Gastroesophageal sphincter (tissue), 3 donors: ENCODE measurements around the gene BBS1.

Source experiments
- CTCF ChIP-seq, 4 experiments: fragments of 200-600 bp in 2 of 4; fragments of 450-650 bp in 2 of 4; sonication (generic) in 1 of 4; IDR thresholded peaks; one replicate each; pipeline ENCODE4 v1.5.1; 2017 to 2019; ENCODE audit warnings: antibody characterized with exemption in 4 of 4, mild to moderate bottlenecking in 2 of 4, moderate library complexity in 2 of 4
- EP300 ChIP-seq: sonication (generic); formaldehyde crosslinking; IDR thresholded peaks from one replicate; pipeline ENCODE4 v1.6.1; 2017; ENCODE audit warnings: antibody characterized with exemption, mild to moderate bottlenecking

GRCh38 chr11:66570850-66571180 is 60.4 kb downstream of the BBS1 start:
- TF ChIP-seq CTCF (IDR thresholded peaks at IDR 0.05) = no peak
- TF ChIP-seq EP300 = no peak
